Neural cell (in vitro differentiated cells): ENCODE data around the gene TNFRSF4. TPM values are rescaled to one million over a fixed set of nuclear protein-coding genes. Genes with fewer than 3 reads are reported as not detected.

Experiments used
- H2AFZ ChIP-seq: fragments of 200-600, 300-800 bp; sonication (generic), shearing (Covaris generic); 2 replicates; pipeline ENCODE4 v1.6.0; 2014; ENCODE audit warnings: low read depth, mild to moderate bottlenecking, antibody characterized with exemption, low read length, moderate library complexity
- H3F3A ChIP-seq: fragments of 200-600 bp; shearing (Covaris generic); 2 replicates; pipeline ENCODE4 v1.6.1; 2016; ENCODE audit warnings: mild to moderate bottlenecking, moderate library complexity, mixed read lengths, antibody characterized with exemption, low read length; ENCODE audit not compliant: insufficient read depth, poor library complexity, severe bottlenecking
- H3K27ac ChIP-seq: fragments of 200-600, 300-800 bp; sonication (generic), shearing (Covaris generic); 2 replicates; pipeline ENCODE4 v1.5.1; 2014; ENCODE audit warnings: mild to moderate bottlenecking, low read length, moderate library complexity
- H3K27me3 ChIP-seq: fragments of 300-800, 200-600 bp; sonication (generic), shearing (Covaris generic); 2 replicates; pipeline ENCODE4 v1.6.0; 2014; ENCODE audit warnings: mild to moderate bottlenecking, low read depth, low read length, moderate library complexity; ENCODE audit not compliant: insufficient read depth
- H3K36me3 ChIP-seq: fragments of 300-800, 200-600 bp; sonication (generic), shearing (Covaris generic); 2 replicates; pipeline ENCODE4 v1.5.1; 2014; ENCODE audit warnings: mild to moderate bottlenecking, antibody characterized with exemption, low read length, moderate library complexity; ENCODE audit not compliant: insufficient read depth
- H3K4me2 ChIP-seq: fragments of 300-800, 200-600 bp; sonication (generic), shearing (Covaris generic); 2 replicates; pipeline ENCODE4 v1.6.0; 2014; ENCODE audit warnings: mild to moderate bottlenecking, low read length
- H3K4me3 ChIP-seq: fragments of 300-800, 200-600 bp; sonication (generic), shearing (Covaris generic); 2 replicates; pipeline ENCODE4 v1.5.1; 2014; ENCODE audit warnings: mild to moderate bottlenecking, low read length, moderate library complexity
- H3K79me2 ChIP-seq: fragments of 200-600 bp; shearing (Covaris generic); replicated peaks from 2 replicates; pipeline ENCODE4 v1.6.0; 2014; ENCODE audit warnings: mild to moderate bottlenecking, low read length, moderate library complexity; ENCODE audit not compliant: insufficient read depth
- H3K9ac ChIP-seq: fragments of 300-800, 200-600 bp; sonication (generic), shearing (Covaris generic); 2 replicates; pipeline ENCODE4 v1.6.1; 2016; ENCODE audit warnings: mild to moderate bottlenecking, low read length, mixed read lengths
- H3K9me2 ChIP-seq: fragments of 200-600 bp; shearing (Covaris generic); 2 replicates; pipeline ENCODE4 v1.6.1; 2016; ENCODE audit warnings: mild to moderate bottlenecking, low read length, mixed read lengths; ENCODE audit not compliant: insufficient read depth
- H3K9me3 ChIP-seq: fragments of 200-600, 300-800 bp; sonication (generic), shearing (Covaris generic); 2 replicates; pipeline ENCODE4 v1.6.1; 2016; ENCODE audit warnings: mild to moderate bottlenecking, mixed run types, low read length, moderate library complexity, mixed read lengths
- H4K20me1 ChIP-seq: fragments of 200-600 bp; shearing (Covaris generic); 2 replicates; pipeline ENCODE4 v1.6.1; 2016; ENCODE audit warnings: mild to moderate bottlenecking, mixed run types; ENCODE audit not compliant: insufficient read depth
- CTCF ChIP-seq: fragments of 450-650 bp; IDR thresholded peaks from 2 replicates; pipeline ENCODE4 v1.5.1; 2014; ENCODE audit warnings: antibody characterized with exemption, mild to moderate bottlenecking, moderate library complexity; ENCODE audit not compliant: poor library complexity, severe bottlenecking
- EP300 ChIP-seq: fragments of 450-650 bp; conservative IDR thresholded peaks from 2 replicates; pipeline ENCODE4 v1.6.1; 2014; ENCODE audit warnings: antibody characterized with exemption, mild to moderate bottlenecking, moderate library complexity; ENCODE audit not compliant: poor library complexity, severe bottlenecking
- EZH2 ChIP-seq: fragments of 200-600, 300-800 bp; shearing (Covaris generic), sonication (generic); IDR thresholded peaks from 2 replicates; pipeline ENCODE4 v1.6.1; 2014; ENCODE audit warnings: antibody characterized with exemption, low read length, borderline replicate concordance, mild to moderate bottlenecking; ENCODE audit not compliant: insufficient read depth, poor library complexity, severe bottlenecking
- MXI1 ChIP-seq: fragments of 450-650 bp; conservative IDR thresholded peaks from 2 replicates; pipeline ENCODE4 v1.6.1; 2014; ENCODE audit warnings: antibody characterized with exemption, mild to moderate bottlenecking; ENCODE audit not compliant: poor library complexity, severe bottlenecking
- POLR2AphosphoS5 ChIP-seq: IDR thresholded peaks from 2 replicates; pipeline ENCODE4 v1.6.1; 2012
- RAD21 ChIP-seq: fragments of 450-650 bp; conservative IDR thresholded peaks from 2 replicates; pipeline ENCODE4 v1.6.1; 2014; ENCODE audit warnings: antibody characterized with exemption, mild to moderate bottlenecking, moderate library complexity
- REST ChIP-seq: IDR thresholded peaks from 2 replicates; pipeline ENCODE4 v1.6.1; 2012; ENCODE audit warnings: borderline replicate concordance
- SMC3 ChIP-seq: fragments of 450-650 bp; conservative IDR thresholded peaks from 2 replicates; pipeline ENCODE4 v1.6.1; 2014; ENCODE audit warnings: antibody characterized with exemption, mild to moderate bottlenecking, moderate library complexity; ENCODE audit not compliant: poor library complexity
- TAF1 ChIP-seq: IDR thresholded peaks from 2 replicates; pipeline ENCODE4 v1.6.1; 2012; ENCODE audit warnings: low read depth
- polyA plus RNA-seq: library from polyadenylated mRNA; depleted of rRNA; stranded (reverse); fragments of >200 nt; gene quantifications from 2 replicates; pipeline ENCODE4 v1.2.3, GENCODE V29; 2014

The TNFRSF4 gene
- polyA plus RNA-seq, 1 donor from 2014 or later = not detected

- Histone ChIP-seq H2AFZ (no peak overlapping the region), H3K4me3 (no peak overlapping the region), H3K27ac (no peak overlapping the region), H3K36me3 (no peaks in the 10 kb centered on the region), H3K9ac (no peak overlapping the region), H4K20me1 (no peaks in the 10 kb centered on the region), H3F3A (no peaks in the 10 kb centered on the region), H3K27me3 (no peaks in the 10 kb centered on the region), H3K79me2 (no peaks in the 10 kb centered on the region), H3K9me3 (no peaks in the 10 kb centered on the region), H3K4me2 (no peak overlapping the region), H3K9me2 (no peaks in the 10 kb centered on the region)
- TF ChIP-seq EZH2 = no peak
- no peak for TF ChIP-seq RAD21
- TF ChIP-seq SMC3 = no peak
- TF ChIP-seq MXI1 = no peak
- TF ChIP-seq TAF1 = no peak
- no peak for TF ChIP-seq REST
- TF ChIP-seq POLR2AphosphoS5 = no peak
- no peak for TF ChIP-seq EP300
- no peak for TF ChIP-seq CTCF
These were observed 42.8 kb downstream of the TNFRSF4 start for GRCh38 chr1:1171161-1171545.

GRCh38 chr1:1170215-1171091 is 43.5 kb downstream of the TNFRSF4 start:
- Histone ChIP-seq H2AFZ (no peak overlapping the region), H3K9ac (no peak overlapping the region), H3F3A (no peaks in the 10 kb centered on the region), H3K9me2 (no peaks in the 10 kb centered on the region), H3K4me2 (no peak overlapping the region), H4K20me1 (no peaks in the 10 kb centered on the region), H3K79me2 (no peaks in the 10 kb centered on the region), H3K36me3 (no peaks in the 10 kb centered on the region), H3K4me3 (no peak overlapping the region), H3K27ac (no peak overlapping the region), H3K9me3 (no peaks in the 10 kb centered on the region), H3K27me3 (no peaks in the 10 kb centered on the region)
- no peak for TF ChIP-seq CTCF
